Stimulated activated naive CD8-positive, alpha-beta T cell treated with anti-CD3 and anti-CD28 coated beads, Interleukin-15, Interleukin-2, amounts not matched to agents 100 ng/mL and 50 ng/mL, for 24 hours (primary cell): Measurements from ENCODE around the gene NACC1.

Experiments used
- H3K27ac Mint-ChIP-seq: one replicate; pipeline ENCODE4 v1.8.0; 2021; ENCODE audit warnings: mild to moderate bottlenecking, mixed read lengths
- H3K27me3 Mint-ChIP-seq: one replicate; pipeline ENCODE4 v1.8.0; 2021; ENCODE audit warnings: mixed read lengths
- H3K36me3 Mint-ChIP-seq: one replicate; pipeline ENCODE4 v1.8.0; 2021; ENCODE audit warnings: low read depth, mixed read lengths
- H3K4me1 Mint-ChIP-seq: one replicate; pipeline ENCODE4 v1.8.0; 2021; ENCODE audit warnings: low read depth, mixed read lengths
- H3K4me3 Mint-ChIP-seq: one replicate; pipeline ENCODE4 v1.8.0; 2021; ENCODE audit warnings: mild to moderate bottlenecking, mixed read lengths
- H3K9me3 Mint-ChIP-seq: one replicate; pipeline ENCODE4 v1.8.0; 2021; ENCODE audit warnings: mixed read lengths

NACC1 gene

GRCh38 chr19:13189600-13189999, 71.5 kb downstream of the NACC1 start:
- Mint-ChIP-seq H3K27ac (no peak overlapping the region), H3K4me3 (no peak overlapping the region), H3K4me1 (peaks cover 33% of the 10 kb centered on the region), H3K27me3 (no peaks in the 10 kb centered on the region), H3K9me3 (no peaks in the 10 kb centered on the region), H3K36me3 (no peaks in the 10 kb centered on the region)
